B cell (primary cell): Measurements from ENCODE around the gene LIF. TPM values are rescaled to one million over a fixed set of nuclear protein-coding genes. Genes with fewer than 3 reads are reported as not detected.
"Not testable (repeated sequence)": the region's sequence is repeated elsewhere in the genome, so short reads cannot be mapped to it uniquely, and the experiment has no call there.

Source experiments
- ATAC-seq: fragments of 200-7000 bp; cut with Tn5 transposase; one replicate; pipeline ENCODE4 v1.10.0; 2021; ENCODE audit warnings: low read depth, mild to moderate bottlenecking, moderate number of reproducible peaks, moderate library complexity
- CTCF ChIA-PET: fragments of 350-600 bp; sonication (Branson Sonifier 250); formaldehyde crosslinking; loops from one replicate; lab custom pipeline; 2021; ENCODE audit warnings: antibody characterized with exemption, inconsistent platforms; lab: Charles Lee
- POLR2A ChIA-PET: fragments of 350-600 bp; sonication (Branson Sonifier 250); formaldehyde crosslinking; loops from one replicate; lab custom pipeline; 2021; ENCODE audit warnings: antibody characterized with exemption; lab: Charles Lee
- DNase-seq: peaks from one replicate; pipeline ENCODE4 v3.0.0; 2013
- H2AFZ ChIP-seq: 2 replicates; pipeline ENCODE4 v1.6.1; 2012; ENCODE audit warnings: mild to moderate bottlenecking, low read depth, low read length; ENCODE audit not compliant: insufficient read depth, poor library complexity, severe bottlenecking
- H3K27ac ChIP-seq, 2 donors: 1 replicate in 1 of 2; 2 replicates in 1 of 2; pipeline ENCODE4 v1.5.1; 2012 to 2013; ENCODE audit warnings: low read length in 2 of 2, mild to moderate bottlenecking in 2 of 2, moderate library complexity in 1 of 2
- H3K27me3 ChIP-seq, 4 experiments: fragments of 200-600 bp in 1 of 4; sonication (generic) in 1 of 4; replicated peaks in 1 of 4; 1 replicate in 2 of 4; 2 replicates in 2 of 4; pipeline versions ENCODE4 v1.6.1 to v1.7.0; 2013 to 2016; ENCODE audit warnings: low read length in 3 of 4, mild to moderate bottlenecking in 2 of 4, mixed read lengths in 1 of 4, moderate library complexity in 1 of 4; ENCODE audit not compliant: insufficient read depth in 4 of 4, control insufficient read depth in 3 of 4; ENCODE audit errors: control extremely low read depth in 1 of 4
- H3K36me3 ChIP-seq, 2 experiments: replicated peaks in 1 of 2; 1 replicate in 1 of 2; 2 replicates in 1 of 2; pipeline versions ENCODE4 v1.6.1 to v1.7.1; 2013; ENCODE audit warnings: low read length in 1 of 2; ENCODE audit not compliant: insufficient read depth in 2 of 2, control insufficient read depth in 1 of 2; ENCODE audit errors: control extremely low read depth in 1 of 2, extremely low read depth in 1 of 2
- H3K4me1 ChIP-seq, 2 donors: fragments of 200-600 bp in 1 of 2; sonication (generic) in 1 of 2; 1 replicate in 1 of 2; 2 replicates in 1 of 2; pipeline versions ENCODE4 v1.5.1 to v1.6.1; 2013 to 2017; ENCODE audit warnings: low read length in 2 of 2; ENCODE audit not compliant: control insufficient read depth in 2 of 2, insufficient read depth in 2 of 2
- H3K4me2 ChIP-seq: replicated peaks from 2 replicates; pipeline ENCODE3; 2012; ENCODE audit warnings: mild to moderate bottlenecking, low read depth, low read length; ENCODE audit not compliant: poor library complexity, severe bottlenecking
- H3K4me3 ChIP-seq, 5 experiments: fragments of 200-600 bp in 1 of 5; sonication (generic) in 1 of 5; 1 replicate in 3 of 5; 2 replicates in 2 of 5; pipeline versions ENCODE4 v1.5.1 to v1.7.0; 2011 to 2016; ENCODE audit warnings: low read length in 4 of 5, mild to moderate bottlenecking in 4 of 5, low read depth in 2 of 5, control low read depth in 1 of 5, moderate library complexity in 1 of 5; ENCODE audit not compliant: insufficient read depth in 1 of 5; ENCODE audit errors: control extremely low read depth in 1 of 5, extremely low read depth in 1 of 5
- H3K79me2 ChIP-seq: fragments of 200-600 bp; sonication (generic); one replicate; pipeline ENCODE4 v1.6.0; 2016; ENCODE audit warnings: low read length; ENCODE audit not compliant: control insufficient read depth, insufficient read depth
- H3K9ac ChIP-seq: fragments of 200-600 bp; sonication (generic); 2 replicates; pipeline ENCODE4 v1.6.1; 2017; ENCODE audit warnings: mild to moderate bottlenecking, low read length, moderate library complexity
- H3K9me3 ChIP-seq, 3 donors: one replicate each; pipeline versions ENCODE4 v1.6.1 to v1.7.1; 2013; ENCODE audit warnings: low read length in 2 of 3; ENCODE audit not compliant: control insufficient read depth in 2 of 3, insufficient read depth in 1 of 3; ENCODE audit errors: control extremely low read depth in 1 of 3
- H4K20me1 ChIP-seq: 2 replicates; pipeline ENCODE4 v1.6.0; 2012; ENCODE audit warnings: mild to moderate bottlenecking, low read length; ENCODE audit not compliant: insufficient read depth, control insufficient read depth, poor library complexity, severe bottlenecking
- H3K27ac Mint-ChIP-seq: one replicate; pipeline ENCODE4 v1.8.0; 2021; ENCODE audit warnings: mixed read lengths
- H3K27me3 Mint-ChIP-seq: one replicate; pipeline ENCODE4 v1.8.0; 2021; ENCODE audit warnings: mixed read lengths
- H3K4me1 Mint-ChIP-seq: one replicate; pipeline ENCODE4 v1.8.0; 2021; ENCODE audit warnings: mixed read lengths
- H3K4me3 Mint-ChIP-seq: one replicate; pipeline ENCODE4 v1.8.0; 2021; ENCODE audit warnings: mixed read lengths
- H3K9me3 Mint-ChIP-seq: one replicate; pipeline ENCODE4 v1.8.0; 2022; ENCODE audit warnings: mixed read lengths; ENCODE audit not compliant: insufficient read depth
- EZH2 ChIP-seq: IDR thresholded peaks from 2 replicates; pipeline ENCODE4 v1.6.1; 2012; ENCODE audit warnings: borderline replicate concordance, low read depth, mild to moderate bottlenecking, moderate library complexity, low read length; ENCODE audit not compliant: insufficient read depth, poor library complexity, severe bottlenecking
- WGBS: methylation state at CpG from one replicate; pipeline ENCODE4 v1.1.5; 2013; ENCODE audit warnings: missing lambda C conversion rate; ENCODE audit not compliant: insufficient coverage; 5-methylcytosine and 5-hydroxymethylcytosine counted together
- intact Hi-C: fragments of 100-400 bp; cut with micrococcal nuclease; formaldehyde crosslinking; loops from one replicate; pipeline ENCODE4 v1.10.0; 2022
- polyA plus RNA-seq: library from polyadenylated mRNA; depleted of rRNA; stranded (reverse); fragments of >200 nt; gene quantifications from 2 replicates; pipeline ENCODE4 v1.2.3, GENCODE V29; 2012
- total RNA-seq, 2 donors: library from RNA; stranded (reverse); fragments of 120-200 nt in 1 of 2; gene quantifications; 1 replicate in 1 of 2; 2 replicates in 1 of 2; pipeline versions ENCODE4 v1.2.3 to v1.2.4, GENCODE V29; 2013 to 2022
- TF ChIP-seq, protein P1 (sequence below): fragments of 200-600 bp; IDR thresholded peaks from one replicate; pipeline ENCODE4 v1.8.0; 2022; ENCODE audit warnings: antibody characterized with exemption, mild to moderate bottlenecking

LIF gene
- total and polyA plus RNA-seq, 2 donors (not counting 1 experiment from before 2014, with no cell fraction given): 0.47 TPM; not detected in 1

DNA sequence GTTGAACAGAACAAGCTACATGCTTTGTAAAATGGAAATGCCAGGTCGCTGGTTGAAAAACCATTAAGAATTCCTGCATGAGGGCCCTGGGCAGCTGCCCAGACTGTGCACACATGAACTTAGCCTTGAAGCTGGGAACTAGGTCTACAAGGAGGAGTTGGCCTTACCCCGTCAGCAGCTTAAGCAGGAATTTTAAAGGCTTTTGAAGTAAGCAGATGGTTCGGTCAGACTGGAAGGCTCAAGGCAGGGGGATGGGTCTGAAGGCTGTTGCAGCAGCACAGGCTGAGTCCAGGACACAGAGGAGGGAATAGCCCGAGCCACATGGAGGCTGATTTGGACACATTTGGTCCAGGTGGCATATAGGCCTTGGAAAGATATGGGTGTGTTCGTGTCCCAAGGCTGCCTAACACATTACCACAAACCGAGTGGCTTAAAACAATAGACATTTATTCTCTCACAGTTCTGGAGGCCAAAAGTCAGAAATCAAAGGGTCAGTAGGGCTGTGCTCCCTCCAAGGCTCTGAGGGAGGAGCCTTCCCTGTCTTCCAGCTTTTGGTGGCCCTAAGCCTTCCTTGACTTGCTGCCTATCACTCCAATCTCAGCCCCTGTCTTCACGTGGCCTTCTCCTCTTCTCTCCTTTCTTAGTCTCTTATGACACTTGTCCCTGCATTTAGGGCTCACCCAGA is 11.6 kb downstream of the LIF start:
- Histone ChIP-seq H4K20me1 (no peaks in the 10 kb centered on the region), H3K27ac (no peak overlapping the region), H3K79me2 (no peaks in the 10 kb centered on the region), H3K4me3 (no peak overlapping the region), H3K9me3 (no peaks in the 10 kb centered on the region), H3K36me3 (no peaks in the 10 kb centered on the region), H3K9ac (no peak overlapping the region), H3K27me3 (peaks cover 0 to 4% (median 0%) of the 10 kb centered on the region in 4 experiments), H2AFZ (no peak overlapping the region), H3K4me2 (no peak overlapping the region), H3K4me1 (no peaks in the 10 kb centered on the region)
- CTCF ChIA-PET: no interaction called here
- Mint-ChIP-seq H3K27ac (no peak overlapping the region), H3K27me3 (peaks cover 4% of the 10 kb centered on the region), H3K4me3 (no peak overlapping the region), H3K4me1 (no peaks in the 10 kb centered on the region), H3K9me3 (no peaks in the 10 kb centered on the region)
- 91% methylated on average over 6 of the region's 7 CpGs for WGBS
- TF ChIP-seq EZH2: no peak
- TF ChIP-seq, protein P1, sequence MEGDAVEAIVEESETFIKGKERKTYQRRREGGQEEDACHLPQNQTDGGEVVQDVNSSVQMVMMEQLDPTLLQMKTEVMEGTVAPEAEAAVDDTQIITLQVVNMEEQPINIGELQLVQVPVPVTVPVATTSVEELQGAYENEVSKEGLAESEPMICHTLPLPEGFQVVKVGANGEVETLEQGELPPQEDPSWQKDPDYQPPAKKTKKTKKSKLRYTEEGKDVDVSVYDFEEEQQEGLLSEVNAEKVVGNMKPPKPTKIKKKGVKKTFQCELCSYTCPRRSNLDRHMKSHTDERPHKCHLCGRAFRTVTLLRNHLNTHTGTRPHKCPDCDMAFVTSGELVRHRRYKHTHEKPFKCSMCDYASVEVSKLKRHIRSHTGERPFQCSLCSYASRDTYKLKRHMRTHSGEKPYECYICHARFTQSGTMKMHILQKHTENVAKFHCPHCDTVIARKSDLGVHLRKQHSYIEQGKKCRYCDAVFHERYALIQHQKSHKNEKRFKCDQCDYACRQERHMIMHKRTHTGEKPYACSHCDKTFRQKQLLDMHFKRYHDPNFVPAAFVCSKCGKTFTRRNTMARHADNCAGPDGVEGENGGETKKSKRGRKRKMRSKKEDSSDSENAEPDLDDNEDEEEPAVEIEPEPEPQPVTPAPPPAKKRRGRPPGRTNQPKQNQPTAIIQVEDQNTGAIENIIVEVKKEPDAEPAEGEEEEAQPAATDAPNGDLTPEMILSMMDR: no peak
- ATAC-seq: no peak
- intact Hi-C loops: no loop called here
- POLR2A ChIA-PET: no interaction called here
- DNase-seq: no peak

DNA sequence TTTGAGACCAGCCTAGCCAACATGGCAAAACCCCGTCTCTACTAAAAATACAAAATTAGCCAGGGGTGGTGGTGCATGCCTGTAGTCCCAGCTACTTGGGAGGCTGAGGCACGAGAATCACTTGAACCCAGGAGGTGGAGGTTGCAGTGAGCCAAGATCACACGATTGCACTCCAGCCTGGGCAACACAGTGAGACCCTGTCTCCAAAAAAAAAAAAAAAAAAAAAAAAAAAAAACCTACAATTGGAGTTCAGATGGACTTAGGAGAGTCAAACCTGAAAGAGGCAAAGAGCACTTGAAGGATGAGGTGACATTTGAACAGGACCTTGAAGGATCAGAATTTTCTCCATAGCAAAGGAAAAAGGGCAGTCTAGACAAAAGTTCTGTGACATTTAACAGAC is 12.2 kb downstream of the LIF start:
- H3K79me2 ChIP-seq, CTCF ChIA-PET, H3K4me1 ChIP-seq, H3K9me3 Mint-ChIP-seq, H4K20me1 ChIP-seq, POLR2A ChIA-PET, H3K4me1 Mint-ChIP-seq, H3K9ac ChIP-seq, H3K4me2 ChIP-seq, H3K9me3 ChIP-seq, ATAC-seq, H3K4me3 Mint-ChIP-seq, H3K27ac Mint-ChIP-seq, H3K27me3 ChIP-seq, H3K27me3 Mint-ChIP-seq, H3K4me3 ChIP-seq, intact Hi-C loops, H3K36me3 ChIP-seq, DNase-seq, H3K27ac ChIP-seq, H2AFZ ChIP-seq: not testable (repeated sequence)
- WGBS: no CpG with 5 or more reads among the region's 3 CpGs
